Measurements from ENCODE around the gene CAMK2B. TPM values are rescaled to one million over a fixed set of nuclear protein-coding genes. Genes with fewer than 3 reads are reported as not detected.

The CAMK2B gene
- polyA plus RNA-seq, 1 donor (not counting 4 experiments of a cell fraction or from before 2014, with no cell fraction given), result 0.25 TPM

GRCh38 chr7:44182827-44183226, 142.6 kb downstream of the CAMK2B start:
- DNase-seq (ENCODE audit: low read depth, low spot score), result no peak
- dilution Hi-C loops (cut with MboI; ENCODE audit: extremely low pct_ligation_motif_present, low sequenced_read_pairs), result no loop called here

GRCh38 chr7:44180631-44181030, 144.8 kb downstream of the CAMK2B start:
- Histone ChIP-seq H3K4me2 (ENCODE audit: control insufficient read depth, extremely low read depth, insufficient read depth, low read depth, low read length) (no peak overlapping the region), H3K27me3 (ENCODE audit: control insufficient read depth, extremely low read depth, insufficient read depth, low read length) (peaks cover 8% of the 10 kb centered on the region), H4K20me1 (ENCODE audit: control insufficient read depth, extremely low read depth, insufficient read depth, low read length) (no peaks in the 10 kb centered on the region), H3K9me3 (ENCODE audit: control insufficient read depth, low read depth, low read length) (peaks cover 9% of the 10 kb centered on the region), H2AFZ (ENCODE audit: control insufficient read depth, low read length) (no peak overlapping the region), H3K4me1 (ENCODE audit: control insufficient read depth, extremely low read depth, insufficient read depth, low read length) (peaks cover 15% of the 10 kb centered on the region), H3K27ac (ENCODE audit: control insufficient read depth, insufficient read depth, low read length) (no peak overlapping the region), H3K9ac (ENCODE audit: control insufficient read depth, extremely low read depth, insufficient read depth, low read length) (no peak overlapping the region), H3K36me3 (ENCODE audit: control insufficient read depth in 2 of 2, extremely low read depth in 1 of 2, insufficient read depth in 2 of 2, low read length in 2 of 2) (no peaks in the 10 kb centered on the region), H3K9me1 (ENCODE audit: control insufficient read depth, extremely low read depth, insufficient read depth, low read length) (no peaks in the 10 kb centered on the region), H3K4me3 (ENCODE audit: control insufficient read depth in 2 of 3, extremely low read depth in 1 of 3, insufficient read depth in 2 of 3, low read depth in 1 of 3, low read length in 3 of 3) (no peak overlapping the region), H3K79me2 (ENCODE audit: control insufficient read depth, insufficient read depth, low read length) (no peaks in the 10 kb centered on the region)
- TF ChIP-seq CTCF (optimal IDR thresholded peaks at IDR 0.05 in 1 of 3, IDR thresholded peaks at IDR 0.05 in 1 of 3, conservative IDR thresholded peaks at IDR 0.05 in 1 of 3; ENCODE audit: extremely low read depth in 1 of 3, insufficient read depth in 2 of 3, low read length in 3 of 3), result no peak
- TF ChIP-seq EZH2 (IDR thresholded peaks at IDR 0.05; ENCODE audit: low read length), result no peak
- no peak for FAIRE-seq
- DNase-seq (ENCODE audit: low read depth, low spot score), result no peak
- dilution Hi-C loops (cut with MboI; ENCODE audit: extremely low pct_ligation_motif_present, low sequenced_read_pairs), result no loop called here

More at GRCh38 chr7:44182827-44183226, 142.6 kb downstream of the CAMK2B start:
- H3K4me1 ChIP-seq (ENCODE audit: control insufficient read depth, extremely low read depth, insufficient read depth, low read length), result peaks cover 15% of the 10 kb centered on the region
- no peak overlapping the region for H2AFZ ChIP-seq (ENCODE audit: control insufficient read depth, low read length)
- H3K9me1 ChIP-seq (ENCODE audit: control insufficient read depth, extremely low read depth, insufficient read depth, low read length), result no peaks in the 10 kb centered on the region
- no peaks in the 10 kb centered on the region for H3K36me3 ChIP-seq (ENCODE audit: control insufficient read depth in 2 of 2, extremely low read depth in 1 of 2, insufficient read depth in 2 of 2, low read length in 2 of 2)
- TF ChIP-seq EZH2 (IDR thresholded peaks at IDR 0.05; ENCODE audit: low read length) (no peak), CTCF (optimal IDR thresholded peaks at IDR 0.05 in 1 of 3, IDR thresholded peaks at IDR 0.05 in 1 of 3, conservative IDR thresholded peaks at IDR 0.05 in 1 of 3; ENCODE audit: extremely low read depth in 1 of 3, insufficient read depth in 2 of 3, low read length in 3 of 3) (no peak)
- H3K9ac ChIP-seq (ENCODE audit: control insufficient read depth, extremely low read depth, insufficient read depth, low read length), result no peak overlapping the region
- no peaks in the 10 kb centered on the region for H4K20me1 ChIP-seq (ENCODE audit: control insufficient read depth, extremely low read depth, insufficient read depth, low read length)
- no peak for FAIRE-seq
- H3K4me2 ChIP-seq (ENCODE audit: control insufficient read depth, extremely low read depth, insufficient read depth, low read depth, low read length), result no peak overlapping the region
- no peak overlapping the region for H3K27ac ChIP-seq (ENCODE audit: control insufficient read depth, insufficient read depth, low read length)
- peaks cover 7% of the 10 kb centered on the region for H3K27me3 ChIP-seq (ENCODE audit: control insufficient read depth, extremely low read depth, insufficient read depth, low read length)
- no peak overlapping the region for H3K4me3 ChIP-seq (ENCODE audit: control insufficient read depth in 2 of 3, extremely low read depth in 1 of 3, insufficient read depth in 2 of 3, low read depth in 1 of 3, low read length in 3 of 3)
- no peaks in the 10 kb centered on the region for H3K79me2 ChIP-seq (ENCODE audit: control insufficient read depth, insufficient read depth, low read length)
- peaks cover 9% of the 10 kb centered on the region for H3K9me3 ChIP-seq (ENCODE audit: control insufficient read depth, low read depth, low read length)
